ENCODE measurements around the gene OR2M2. TPM values are rescaled to one million over a fixed set of nuclear protein-coding genes. Genes with fewer than 3 reads are reported as not detected.

The OR2M2 gene
- total RNA-seq, 4 donors from 2014 or later: not detected

GRCh38 chr1:248196965-248197364 lies 22.3 kb downstream of the OR2M2 start, which contains the start of gene OR2M3:
OR2M3 (plus strand) TSS chr1:248197265; CDS start chr1:248203068, 5,803 bp downstream.
- 61% methylated on average over 4 of the region's 4 CpGs for WGBS
- Histone ChIP-seq H3K4me3 (no peak within 1 kb of the TSS), H3K27me3 (no peaks in the 10 kb centered on the region), H3K4me1 (no peaks in the 10 kb centered on the region), H3K36me3 (no peaks in the 10 kb centered on the region), H3K27ac (no peak within 1 kb of the TSS), H3K9me3 (peaks cover 5% of the 10 kb centered on the region)
- DNase-seq (ENCODE audit: low spot score in 2 of 2): no peak
- TF ChIP-seq CTCF (IDR thresholded peaks at IDR 0.05) (no peak), POLR2A (IDR thresholded peaks at IDR 0.05) (no peak), EP300 (IDR thresholded peaks at IDR 0.05) (no peak), POLR2AphosphoS5 (IDR thresholded peaks at IDR 0.05) (no peak)

GRCh38 chr1:248215880-248216279 lies 41.3 kb downstream of the OR2M2 start:
- H3K27ac ChIP-seq: no peak overlapping the region
- no peaks in the 10 kb centered on the region for H3K27me3 ChIP-seq
- H3K9me3 ChIP-seq: no peaks in the 10 kb centered on the region
- H3K4me3 ChIP-seq: no peak overlapping the region
- no peak for DNase-seq (ENCODE audit: low spot score in 2 of 2)
- no peaks in the 10 kb centered on the region for H3K4me1 ChIP-seq
- 96% methylated on average over 1 of the region's 1 CpG for WGBS
- H3K36me3 ChIP-seq: no peaks in the 10 kb centered on the region
- TF ChIP-seq EP300 (IDR thresholded peaks at IDR 0.05) (no peak), CTCF (IDR thresholded peaks at IDR 0.05) (no peak), POLR2A (IDR thresholded peaks at IDR 0.05) (no peak), POLR2AphosphoS5 (IDR thresholded peaks at IDR 0.05) (no peak)

- H3K4me3 ChIP-seq: no peak overlapping the region
- 78% methylated on average over 1 of the region's 1 CpG for WGBS
- no peak overlapping the region for H3K27ac ChIP-seq
- no peaks in the 10 kb centered on the region for H3K27me3 ChIP-seq
- H3K4me1 ChIP-seq: no peaks in the 10 kb centered on the region
- H3K36me3 ChIP-seq: no peaks in the 10 kb centered on the region
- DNase-seq (ENCODE audit: low spot score in 2 of 2): no peak
- TF ChIP-seq POLR2AphosphoS5 (IDR thresholded peaks at IDR 0.05) (no peak), EP300 (IDR thresholded peaks at IDR 0.05) (no peak), POLR2A (IDR thresholded peaks at IDR 0.05) (no peak), CTCF (IDR thresholded peaks at IDR 0.05) (no peak)
- H3K9me3 ChIP-seq: no peaks in the 10 kb centered on the region
Observed at GRCh38 chr1:248225537-248225936, 50.9 kb downstream of the OR2M2 start.

- H3K4me1 ChIP-seq: no peaks in the 10 kb centered on the region
- no peaks in the 10 kb centered on the region for H3K36me3 ChIP-seq
- 58% methylated on average over 3 of the region's 6 CpGs for WGBS
- H3K4me3 ChIP-seq: no peak overlapping the region
- TF ChIP-seq CTCF (IDR thresholded peaks at IDR 0.05) (no peak), POLR2A (IDR thresholded peaks at IDR 0.05) (no peak), POLR2AphosphoS5 (IDR thresholded peaks at IDR 0.05) (no peak), EP300 (IDR thresholded peaks at IDR 0.05) (no peak)
- H3K27ac ChIP-seq: no peak overlapping the region
- H3K9me3 ChIP-seq: no peaks in the 10 kb centered on the region
- no peak for DNase-seq (ENCODE audit: low spot score in 2 of 2)
- no peaks in the 10 kb centered on the region for H3K27me3 ChIP-seq
Observed at GRCh38 chr1:248229360-248229908, 54.8 kb downstream of the OR2M2 start.

Other genes with a start within 250 kb of the OR2M2 start
- not detected for gene OR2AJ1, start 249.9 kb upstream of the OR2M2 start, total RNA-seq
- gene OR2L8, start 226.0 kb upstream of the OR2M2 start, total RNA-seq: under 1 TPM in 1 of 4 donors, not detected in 3; 0.97 TPM
- gene OR2AK2, start 209.6 kb upstream of the OR2M2 start, total RNA-seq: not detected
- not detected for gene OR2L5, start 161.2 kb upstream of the OR2M2 start, total RNA-seq
- not detected for gene OR2L2, start 144.8 kb upstream of the OR2M2 start, total RNA-seq
- gene OR2L3, start 128.0 kb upstream of the OR2M2 start, total RNA-seq: not detected
- not detected for gene OR2L13, start 79.6 kb upstream of the OR2M2 start, total RNA-seq
- gene OR2M5, start 29.7 kb upstream of the OR2M2 start, total RNA-seq: not detected
- gene OR2M3, start 22.4 kb downstream of the OR2M2 start, total RNA-seq: not detected
- gene OR2M4, start 56.6 kb downstream of the OR2M2 start, total RNA-seq: not detected
- under 1 TPM in 1 of 4 donors, not detected in 3; 0.34 TPM for gene OR2T33, start 103.2 kb downstream of the OR2M2 start, total RNA-seq
- gene OR2T12, start 128.6 kb downstream of the OR2M2 start, total RNA-seq: not detected
- not detected for gene OR2M7, start 149.7 kb downstream of the OR2M2 start, total RNA-seq
- not detected for gene OR14C36, start 174.0 kb downstream of the OR2M2 start, total RNA-seq
- not detected for gene OR2T4, start 186.8 kb downstream of the OR2M2 start, total RNA-seq
- not detected for gene OR2T6, start 200.9 kb downstream of the OR2M2 start, total RNA-seq
- not detected for gene OR2T1, start 228.2 kb downstream of the OR2M2 start, total RNA-seq